Skeletal muscle satellite cell (primary cell): ENCODE measurements around the gene SLC44A3.
"Not testable (repeated sequence)": the region's sequence is repeated elsewhere in the genome, so short reads cannot be mapped to it uniquely, and the experiment has no call there.

ENCODE experiments used
- H3K27me3 ChIP-seq: 2 replicates; pipeline ENCODE4 v1.7.0; 2013; ENCODE audit warnings: low read length; ENCODE audit not compliant: control insufficient read depth, insufficient read depth
- H3K36me3 ChIP-seq: 2 replicates; pipeline ENCODE4 v1.7.0; 2013; ENCODE audit warnings: mild to moderate bottlenecking, control low read depth, low read length; ENCODE audit not compliant: insufficient read depth
- H3K4me1 ChIP-seq: 2 replicates; pipeline ENCODE4 v1.7.0; 2013; ENCODE audit warnings: low read length; ENCODE audit not compliant: control insufficient read depth, insufficient read depth
- H3K4me2 ChIP-seq: 2 replicates; pipeline ENCODE4 v1.7.0; 2013; ENCODE audit warnings: mild to moderate bottlenecking, low read length
- H3K4me3 ChIP-seq: 2 replicates; pipeline ENCODE4 v1.7.0; 2013; ENCODE audit warnings: low read length
- H3K9ac ChIP-seq: 2 replicates; pipeline ENCODE4 v1.7.0; 2013; ENCODE audit warnings: mild to moderate bottlenecking, low read depth, low read length, moderate library complexity
- H3K9me3 ChIP-seq: replicated peaks from 2 replicates; pipeline ENCODE4 v1.7.0; 2013; ENCODE audit warnings: mild to moderate bottlenecking, control low read depth, low read length

The SLC44A3 gene

DNA sequence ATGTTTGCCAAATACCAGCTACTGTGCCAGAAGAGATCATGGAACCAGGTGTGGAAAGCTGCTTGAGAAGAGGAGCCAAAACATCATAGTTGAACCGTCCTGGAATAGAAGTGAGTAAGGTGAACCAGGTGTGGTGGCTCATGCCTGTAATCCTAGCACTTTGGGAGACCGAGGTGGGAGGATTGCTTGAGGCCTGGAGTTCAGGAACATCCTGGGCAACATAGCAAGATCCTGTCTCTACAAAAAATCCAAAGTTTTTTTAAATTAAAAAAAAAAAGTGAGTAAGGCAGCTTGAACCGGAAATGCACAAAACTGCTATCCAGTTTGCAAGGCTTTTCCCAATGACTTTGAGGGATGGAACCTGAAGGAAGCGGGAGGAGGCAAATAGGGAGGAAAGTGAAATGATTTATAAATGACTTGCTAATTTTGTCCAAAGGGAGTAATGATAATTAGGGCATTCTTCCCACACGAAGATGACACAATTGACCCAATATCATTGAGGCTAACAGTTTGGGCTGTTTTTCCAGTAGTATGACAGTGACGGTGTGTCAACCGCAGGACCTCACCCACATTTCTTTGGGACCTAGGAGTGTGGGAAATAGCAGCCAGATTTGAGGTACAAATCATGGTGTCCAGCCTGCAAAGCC, 108.3 kb downstream of the SLC44A3 start:
- Histone ChIP-seq H3K27me3 (no peaks in the 10 kb centered on the region), H3K36me3 (peaks cover 5% of the 10 kb centered on the region), H3K4me3 (peak overlapping the region; percentile 84), H3K4me2 (peak overlapping the region; percentile 83), H3K9ac (peak overlapping the region; percentile 94), H3K4me1 (peaks cover 30% of the 10 kb centered on the region), H3K9me3 (no peaks in the 10 kb centered on the region)

DNA sequence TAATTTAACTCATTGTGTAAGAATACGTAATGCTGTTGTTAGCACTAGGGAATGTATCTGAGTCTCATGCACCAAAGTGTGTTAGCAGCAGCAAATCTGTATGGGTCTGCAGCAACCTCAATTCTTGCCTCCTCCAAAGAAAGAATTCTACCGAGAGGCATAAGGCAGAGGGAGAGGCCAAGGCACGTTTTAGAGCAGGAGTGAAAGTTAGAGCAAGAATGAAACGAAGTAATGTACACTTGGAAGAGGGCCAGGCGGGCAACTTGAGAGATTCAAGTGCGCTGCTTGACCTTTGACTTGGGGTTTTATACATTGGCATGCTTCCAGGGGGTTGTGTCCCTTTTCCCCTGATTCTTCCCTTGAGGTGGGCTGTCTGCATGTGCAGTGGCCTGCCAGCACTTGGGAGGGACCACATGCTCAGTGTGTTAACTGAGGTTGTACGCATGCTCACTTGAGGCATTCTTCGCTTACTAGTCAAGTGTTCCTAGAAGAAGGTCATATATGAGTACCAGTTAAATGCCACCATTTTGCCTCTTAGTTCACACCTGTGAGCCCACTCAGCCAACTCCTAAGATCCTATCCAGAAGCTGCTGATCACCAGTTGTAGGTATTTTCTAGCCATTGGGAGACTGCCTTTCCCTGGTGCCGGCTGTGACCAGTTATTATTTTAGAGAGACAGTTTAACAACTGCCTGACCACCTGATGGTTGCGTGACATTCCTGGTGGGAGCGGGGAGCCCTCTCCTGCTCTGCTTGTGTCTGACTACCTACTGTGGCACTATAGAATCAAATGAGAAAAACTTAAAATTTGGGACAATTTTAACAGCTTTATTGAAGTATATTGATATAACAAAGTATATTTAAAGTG, 109.4 kb downstream of the SLC44A3 start:
- no peaks in the 10 kb centered on the region for H3K36me3 ChIP-seq
- peaks cover 22% of the 10 kb centered on the region for H3K4me1 ChIP-seq
- H3K4me2 ChIP-seq = peak overlapping the region; percentile 83
- no peaks in the 10 kb centered on the region for H3K27me3 ChIP-seq
- peak overlapping the region; percentile 94 for H3K9ac ChIP-seq
- H3K9me3 ChIP-seq = no peaks in the 10 kb centered on the region
- H3K4me3 ChIP-seq = peak overlapping the region; percentile 84

DNA sequence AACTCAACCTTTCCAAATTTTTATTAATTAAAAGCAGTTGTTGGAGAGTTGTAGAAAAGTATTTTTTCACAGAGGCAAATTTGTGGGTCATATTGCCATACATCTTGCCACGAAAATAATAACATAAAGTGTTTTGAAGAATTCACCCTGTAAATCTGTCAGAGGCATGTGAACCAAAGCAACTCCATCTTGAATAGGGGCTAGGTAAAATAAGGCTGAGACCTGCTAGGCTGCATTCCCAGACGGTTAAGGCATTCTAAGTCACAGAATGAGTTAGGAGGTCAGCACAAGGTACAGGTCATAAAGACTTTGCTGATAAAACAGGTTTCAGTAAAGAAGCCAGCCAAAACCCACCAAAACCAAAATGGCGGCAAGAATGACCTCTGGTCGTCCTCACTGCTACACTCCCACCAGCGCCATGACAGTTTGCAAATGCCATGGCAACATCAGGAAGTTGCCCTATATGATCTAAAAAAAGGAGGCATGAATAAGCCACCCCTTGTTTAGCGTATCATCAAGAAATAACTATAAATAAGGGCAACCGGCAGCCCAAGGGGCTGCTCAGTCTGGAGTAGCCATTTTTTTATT, 111.2 kb downstream of the SLC44A3 start:
- Histone ChIP-seq H3K36me3 (no peaks in the 10 kb centered on the region), H3K4me2 (no peak overlapping the region), H3K9ac (no peak overlapping the region), H3K27me3 (no peaks in the 10 kb centered on the region), H3K4me3 (no peak overlapping the region), H3K9me3 (no peaks in the 10 kb centered on the region), H3K4me1 (peaks cover 38% of the 10 kb centered on the region)

DNA sequence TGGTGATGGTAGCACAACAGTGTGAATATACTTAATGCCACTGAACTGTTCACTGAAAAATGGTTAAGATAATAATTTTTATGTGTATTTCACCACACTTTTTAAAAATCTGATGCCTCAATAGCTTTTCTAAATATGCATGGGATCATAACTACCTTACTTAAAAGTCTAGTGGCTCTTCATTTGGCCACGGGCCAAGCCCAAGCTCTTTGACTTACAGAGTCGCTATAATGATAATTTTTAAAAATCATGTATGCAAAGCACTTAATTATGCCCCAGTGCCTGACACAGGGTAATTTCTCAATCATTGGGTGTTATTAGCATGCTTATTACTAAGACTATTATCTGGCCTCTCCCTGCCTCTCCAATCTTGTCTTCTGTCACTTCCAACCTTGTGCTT, 114.4 kb downstream of the SLC44A3 start:
- Histone ChIP-seq H3K36me3 (no peaks in the 10 kb centered on the region), H3K27me3 (no peaks in the 10 kb centered on the region), H3K4me3 (no peak overlapping the region), H3K9ac (no peak overlapping the region), H3K4me1 (peaks cover 45% of the 10 kb centered on the region), H3K9me3 (no peaks in the 10 kb centered on the region), H3K4me2 (no peak overlapping the region)

DNA sequence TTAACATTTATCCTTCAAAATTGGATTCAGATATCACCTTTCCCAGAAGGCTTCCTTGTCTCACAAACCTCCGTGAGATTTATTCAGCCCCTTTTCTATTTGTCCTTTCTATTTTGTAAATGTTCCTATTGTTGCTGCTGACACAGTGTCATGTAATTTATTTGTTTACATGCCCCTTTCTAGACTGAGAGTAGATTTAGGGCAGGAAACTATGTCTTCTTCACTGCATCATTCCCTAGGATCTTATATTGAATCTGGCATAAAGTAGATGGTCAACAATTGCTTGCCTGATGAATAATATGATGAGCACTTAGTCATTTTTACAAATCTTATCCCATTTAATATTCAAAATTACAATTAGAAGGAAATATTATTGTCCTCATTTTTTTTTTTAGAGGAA, 114.9 kb downstream of the SLC44A3 start:
- no peaks in the 10 kb centered on the region for H3K27me3 ChIP-seq
- no peaks in the 10 kb centered on the region for H3K9me3 ChIP-seq
- H3K4me2 ChIP-seq = no peak overlapping the region
- no peaks in the 10 kb centered on the region for H3K36me3 ChIP-seq
- no peak overlapping the region for H3K4me3 ChIP-seq
- no peak overlapping the region for H3K9ac ChIP-seq
- H3K4me1 ChIP-seq = peaks cover 40% of the 10 kb centered on the region

DNA sequence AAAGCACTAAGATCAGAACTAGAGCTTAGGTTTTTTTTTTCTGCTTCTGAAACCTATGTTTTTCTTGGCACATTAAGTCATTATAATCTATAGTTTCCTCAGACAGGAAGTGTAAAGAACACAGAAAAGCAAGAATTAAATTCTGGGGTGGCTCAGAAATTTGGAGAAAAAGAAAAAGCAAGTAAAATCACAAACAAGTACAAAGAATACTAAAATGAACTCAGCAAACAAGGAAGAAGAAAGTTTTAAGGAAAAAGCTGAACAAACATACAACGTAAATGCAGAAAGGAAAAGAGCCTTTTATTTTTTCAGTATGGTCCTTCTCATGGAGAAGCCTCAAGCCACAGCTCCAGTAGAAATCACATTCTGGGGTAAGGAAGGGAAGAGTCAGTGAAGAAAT, 115.3 kb downstream of the SLC44A3 start:
- H3K9ac ChIP-seq = no peak overlapping the region
- H3K9me3 ChIP-seq = no peaks in the 10 kb centered on the region
- peak overlapping the region; percentile 19 for H3K4me2 ChIP-seq
- H3K4me1 ChIP-seq = peaks cover 40% of the 10 kb centered on the region
- H3K27me3 ChIP-seq = no peaks in the 10 kb centered on the region
- no peaks in the 10 kb centered on the region for H3K36me3 ChIP-seq
- H3K4me3 ChIP-seq = no peak overlapping the region

DNA sequence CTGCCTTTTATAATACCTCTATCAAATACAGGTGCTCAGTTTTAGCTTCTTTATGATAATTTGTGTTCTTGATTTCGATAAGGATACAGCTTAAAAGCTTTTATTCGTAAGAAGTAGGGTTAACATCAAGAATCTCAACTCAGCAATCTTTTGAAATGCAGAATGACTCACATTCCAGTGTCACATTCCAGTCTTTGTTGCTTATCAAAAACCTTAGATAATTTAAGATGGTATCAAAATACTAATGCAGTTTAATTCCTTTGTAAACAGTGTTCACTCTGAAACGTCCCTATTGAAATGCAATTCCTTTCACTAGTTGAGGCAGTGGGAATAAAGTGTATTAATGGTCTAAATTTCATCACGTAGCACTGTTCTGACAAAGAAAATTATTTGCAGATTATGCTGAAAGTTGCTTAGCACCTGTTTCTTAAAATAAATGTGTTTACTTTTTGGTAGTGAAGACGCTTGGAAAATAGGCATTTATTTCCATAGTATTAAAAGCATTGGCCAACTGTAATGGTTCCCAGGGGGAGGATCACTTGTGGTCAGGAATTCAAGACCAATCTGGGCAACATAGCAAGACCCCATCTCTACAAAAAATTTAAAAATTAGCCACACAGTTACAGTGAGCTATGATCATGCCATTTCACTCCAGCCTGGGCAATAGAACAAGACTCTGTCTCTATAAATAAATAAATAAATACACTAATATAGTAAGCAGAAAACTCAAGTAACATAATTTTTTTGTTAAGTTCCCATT, 116.9 kb downstream of the SLC44A3 start:
- Histone ChIP-seq H3K27me3 (no peaks in the 10 kb centered on the region), H3K4me3 (no peak overlapping the region), H3K9me3 (no peaks in the 10 kb centered on the region)

DNA sequence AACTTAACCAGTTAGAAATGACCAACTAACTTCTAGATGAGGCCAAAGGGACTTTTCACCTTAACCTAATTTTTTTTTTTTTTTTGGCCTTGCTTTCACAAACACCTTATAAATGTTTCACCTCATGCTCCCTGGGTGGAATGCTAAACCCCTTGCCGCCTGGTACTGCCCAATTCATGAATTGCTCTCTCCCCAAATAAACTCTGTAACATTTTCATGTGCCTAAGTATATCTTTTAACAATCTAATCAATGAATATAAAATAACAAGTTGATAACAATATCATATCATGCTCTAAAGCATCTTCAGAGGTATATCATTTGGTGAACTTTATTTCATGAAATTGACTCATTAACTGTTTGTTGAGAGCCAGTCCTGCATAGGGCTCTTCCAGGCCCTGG, 117.7 kb downstream of the SLC44A3 start:
- H3K27me3 ChIP-seq = no peaks in the 10 kb centered on the region
- no peak overlapping the region for H3K4me2 ChIP-seq
- peaks cover 40% of the 10 kb centered on the region for H3K4me1 ChIP-seq
- H3K9me3 ChIP-seq = no peaks in the 10 kb centered on the region
- H3K9ac ChIP-seq = no peak overlapping the region
- H3K36me3 ChIP-seq = no peaks in the 10 kb centered on the region
- H3K4me3 ChIP-seq = no peak overlapping the region

More for the DNA sequence above, 116.9 kb downstream of the SLC44A3 start:
- H3K4me1 ChIP-seq = peaks cover 40% of the 10 kb centered on the region
- no peak overlapping the region for H3K9ac ChIP-seq
- H3K36me3 ChIP-seq = no peaks in the 10 kb centered on the region
- no peak overlapping the region for H3K4me2 ChIP-seq

DNA sequence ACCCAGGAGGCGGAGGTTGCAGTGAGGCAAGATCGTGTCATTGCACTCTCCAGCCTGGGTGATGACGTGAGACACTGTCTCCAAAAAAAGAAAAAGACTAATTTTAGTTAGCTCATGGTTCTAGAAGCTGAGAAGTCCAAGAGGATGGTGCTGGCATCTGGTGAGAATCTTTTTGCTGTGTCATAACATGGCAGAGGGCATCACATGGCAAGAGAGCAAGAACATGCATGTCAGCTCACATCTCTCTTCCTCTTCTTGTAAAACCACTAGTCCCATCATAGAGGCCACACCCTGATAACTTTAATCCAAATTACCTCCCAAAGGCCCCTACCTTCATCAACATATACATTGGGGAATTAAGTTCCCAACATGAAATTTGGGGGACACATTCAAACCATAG, 120.6 kb downstream of the SLC44A3 start:
- Histone ChIP-seq H3K27me3 (no peaks in the 10 kb centered on the region), H3K36me3 (no peaks in the 10 kb centered on the region), H3K9ac (no peak overlapping the region), H3K9me3 (no peaks in the 10 kb centered on the region), H3K4me1 (peaks cover 30% of the 10 kb centered on the region), H3K4me2 (no peak overlapping the region), H3K4me3 (no peak overlapping the region)

DNA sequence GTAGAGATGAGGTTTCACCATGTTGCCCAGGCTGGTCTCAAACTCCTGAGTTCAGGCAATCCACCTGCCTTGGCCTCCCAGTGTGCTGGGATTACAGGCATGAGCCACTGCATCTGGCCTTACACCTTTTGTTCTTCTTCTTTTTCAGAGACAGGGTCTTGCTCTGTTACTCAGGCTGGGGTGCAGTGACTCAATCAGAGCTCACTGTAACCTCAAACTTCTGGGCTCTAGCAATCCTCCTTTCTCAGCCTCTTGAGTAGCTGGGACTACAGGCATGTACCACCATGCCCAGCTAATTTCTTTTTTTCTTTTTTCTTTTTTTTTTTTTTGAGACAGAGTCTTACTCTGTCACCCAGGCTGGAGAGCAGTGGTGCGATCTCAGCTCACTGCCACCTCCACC, 121.3 kb downstream of the SLC44A3 start:
- not testable (repeated sequence) for H3K9me3 ChIP-seq, H3K9ac ChIP-seq, H3K36me3 ChIP-seq, H3K4me3 ChIP-seq, H3K4me2 ChIP-seq, H3K27me3 ChIP-seq
- peaks cover 23% of the 10 kb centered on the region for H3K4me1 ChIP-seq
